Activated naive CD4-positive, alpha-beta T cell treated with anti-CD3 and anti-CD28 coated beads for 36 hours (primary cell): ENCODE results near the gene INHBA. TPM values are rescaled to one million over a fixed set of nuclear protein-coding genes. Genes with fewer than 3 reads are reported as not detected.

Experiments used
- CTCF ChIA-PET: fragments of 350-600 bp; sonication (Branson Sonifier 250); formaldehyde crosslinking; loops from one replicate; lab custom pipeline; 2021; ENCODE audit warnings: antibody characterized with exemption; lab: Charles Lee
- DNase-seq: peaks from one replicate; pipeline ENCODE4 v3.0.0-alpha.2; 2020
- H3K27ac Mint-ChIP-seq: one replicate; pipeline ENCODE4 v1.8.0; 2021; ENCODE audit warnings: mild to moderate bottlenecking, mixed read lengths
- H3K27me3 Mint-ChIP-seq: one replicate; pipeline ENCODE4 v1.8.0; 2021; ENCODE audit warnings: low read depth, mixed read lengths
- H3K36me3 Mint-ChIP-seq: one replicate; pipeline ENCODE4 v1.8.0; 2021; ENCODE audit warnings: low read depth, mixed read lengths
- H3K4me1 Mint-ChIP-seq: one replicate; pipeline ENCODE4 v1.8.0; 2021; ENCODE audit warnings: low read depth, mixed read lengths
- H3K4me3 Mint-ChIP-seq: one replicate; pipeline ENCODE4 v1.8.0; 2021; ENCODE audit warnings: mild to moderate bottlenecking, moderate library complexity, mixed read lengths
- H3K9me3 Mint-ChIP-seq: one replicate; pipeline ENCODE4 v1.8.0; 2021; ENCODE audit warnings: mixed read lengths
- intact Hi-C: fragments of 100-400 bp; cut with micrococcal nuclease; formaldehyde crosslinking; loops from one replicate; pipeline ENCODE4 v1.15.1; 2023
- total RNA-seq, 2 experiments: library from RNA; stranded (reverse); gene quantifications; one replicate each; pipeline ENCODE4 v1.2.3, GENCODE V29; 2021

Gene INHBA
- total RNA-seq, 2 experiments from 2014 or later: not detected

DNA sequence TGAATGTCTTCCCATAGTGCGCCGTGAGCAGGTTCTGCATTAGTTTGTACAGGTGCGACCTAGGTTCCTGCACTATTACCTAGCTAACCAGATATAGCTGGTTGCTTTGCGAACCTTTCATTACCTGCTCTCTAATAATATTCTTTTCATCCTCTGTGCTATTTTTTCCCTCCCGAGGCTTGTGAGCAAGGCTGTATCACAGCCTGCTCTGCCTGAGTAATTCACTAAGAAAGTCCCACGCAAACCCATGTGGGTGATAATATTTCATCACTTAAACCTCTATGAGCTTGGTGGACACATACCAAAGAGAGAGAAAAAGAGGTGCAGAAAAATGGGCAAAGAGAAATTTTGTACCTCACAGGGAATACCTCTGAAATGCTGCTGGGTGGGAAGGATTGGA, 8.4 kb downstream of the INHBA start:
- Mint-ChIP-seq H3K27ac (no peak overlapping the region), H3K9me3 (no peaks in the 10 kb centered on the region), H3K36me3 (peaks cover 2% of the 10 kb centered on the region), H3K4me1 (peaks cover 3% of the 10 kb centered on the region), H3K4me3 (no peak overlapping the region), H3K27me3 (peaks cover 44% of the 10 kb centered on the region)
- CTCF ChIA-PET: no interaction called here
- intact Hi-C loops: no loop called here
- no peak for DNase-seq

- intact Hi-C loops: no loop called here
- CTCF ChIA-PET: no interaction called here
- Mint-ChIP-seq H3K4me1 (no peaks in the 10 kb centered on the region), H3K9me3 (no peaks in the 10 kb centered on the region), H3K36me3 (peaks cover 2% of the 10 kb centered on the region), H3K27ac (no peak overlapping the region), H3K4me3 (no peak overlapping the region), H3K27me3 (peaks cover 34% of the 10 kb centered on the region)
- no peak for DNase-seq
These were observed 9.5 kb downstream of the INHBA start for GRCh38 chr7:41693150-41693997.

- no peak for DNase-seq
These were observed 10.6 kb downstream of the INHBA start for GRCh38 chr7:41692251-41692650.

DNA sequence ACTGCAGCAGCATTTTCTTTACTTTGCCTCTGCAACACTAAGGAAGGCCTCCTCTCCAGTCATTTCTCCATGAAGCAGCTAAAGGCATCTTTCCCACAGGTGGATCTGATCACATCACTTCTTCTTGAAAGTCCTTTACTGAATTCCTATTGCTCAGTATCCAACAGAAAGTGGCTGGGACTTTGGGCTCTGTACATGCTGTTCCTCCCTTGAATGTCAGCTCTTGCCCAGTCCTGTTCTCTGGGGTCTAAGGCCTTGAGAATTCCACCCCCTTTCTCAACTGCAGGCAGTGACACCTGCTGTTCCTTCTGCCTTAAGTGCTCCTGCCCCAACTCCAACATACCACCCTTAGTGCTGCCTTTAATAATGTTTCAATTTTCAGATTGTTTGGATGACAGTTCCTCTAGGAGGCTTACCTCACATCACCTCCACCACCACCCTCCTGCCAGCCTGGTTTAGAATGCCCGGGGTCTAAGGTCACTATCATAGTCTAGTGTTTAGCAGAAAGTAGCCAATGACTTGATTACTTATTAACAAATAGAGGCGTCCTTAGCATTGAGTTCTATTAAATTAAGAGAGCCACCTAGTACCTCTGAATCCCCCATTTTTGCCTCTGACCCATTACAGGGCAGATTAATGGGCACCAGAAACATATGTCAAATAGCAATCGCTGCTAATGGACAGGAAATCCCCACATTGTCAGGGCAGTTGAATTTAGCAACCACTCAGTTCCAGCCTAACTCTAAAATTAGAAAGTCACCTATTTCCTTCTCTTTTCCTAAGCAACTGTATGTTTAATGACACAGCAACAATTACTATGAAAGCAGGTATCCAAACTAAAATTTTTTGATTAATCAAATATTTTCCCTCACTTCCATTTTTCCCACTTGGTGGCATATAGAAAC, 11.4 kb downstream of the INHBA start:
- H3K4me1 Mint-ChIP-seq: no peaks in the 10 kb centered on the region
- CTCF ChIA-PET: no interaction called here
- no peak overlapping the region for H3K4me3 Mint-ChIP-seq
- no peak overlapping the region for H3K27ac Mint-ChIP-seq
- no peak for DNase-seq
- intact Hi-C loops: no loop called here
- H3K36me3 Mint-ChIP-seq: peaks cover 2% of the 10 kb centered on the region
- H3K27me3 Mint-ChIP-seq: peaks cover 27% of the 10 kb centered on the region
- no peaks in the 10 kb centered on the region for H3K9me3 Mint-ChIP-seq

More at GRCh38 chr7:41692251-41692650, 10.6 kb downstream of the INHBA start:
- CTCF ChIA-PET: no interaction called here
- H3K36me3 Mint-ChIP-seq: peaks cover 2% of the 10 kb centered on the region
- peaks cover 26% of the 10 kb centered on the region for H3K27me3 Mint-ChIP-seq
- H3K27ac Mint-ChIP-seq: no peak overlapping the region
- no peaks in the 10 kb centered on the region for H3K4me1 Mint-ChIP-seq
- intact Hi-C loops: no loop called here
- no peak overlapping the region for H3K4me3 Mint-ChIP-seq
- H3K9me3 Mint-ChIP-seq: no peaks in the 10 kb centered on the region

DNA sequence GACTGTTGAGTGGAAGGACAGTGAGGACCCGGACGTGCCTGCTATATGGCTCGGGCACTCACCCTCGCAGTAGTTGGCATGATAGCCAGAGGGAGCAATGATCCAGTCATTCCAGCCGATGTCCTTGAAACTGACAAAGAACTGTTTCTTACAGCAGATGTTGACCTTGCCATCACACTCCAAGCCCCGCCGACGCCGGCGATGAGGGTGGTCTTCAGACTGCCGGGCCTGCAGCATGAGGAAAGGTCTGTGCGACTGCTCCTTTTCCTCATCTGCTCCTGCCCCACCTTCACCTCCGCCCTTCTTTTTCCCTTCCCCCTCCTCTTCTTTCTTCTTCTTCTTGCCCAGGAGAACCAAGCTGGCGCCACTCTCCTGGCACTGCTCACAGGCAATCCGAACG, 13.1 kb downstream of the INHBA start:
- intact Hi-C loops: no loop called here
- CTCF ChIA-PET: no interaction called here
- no peaks in the 10 kb centered on the region for H3K9me3 Mint-ChIP-seq

DNA sequence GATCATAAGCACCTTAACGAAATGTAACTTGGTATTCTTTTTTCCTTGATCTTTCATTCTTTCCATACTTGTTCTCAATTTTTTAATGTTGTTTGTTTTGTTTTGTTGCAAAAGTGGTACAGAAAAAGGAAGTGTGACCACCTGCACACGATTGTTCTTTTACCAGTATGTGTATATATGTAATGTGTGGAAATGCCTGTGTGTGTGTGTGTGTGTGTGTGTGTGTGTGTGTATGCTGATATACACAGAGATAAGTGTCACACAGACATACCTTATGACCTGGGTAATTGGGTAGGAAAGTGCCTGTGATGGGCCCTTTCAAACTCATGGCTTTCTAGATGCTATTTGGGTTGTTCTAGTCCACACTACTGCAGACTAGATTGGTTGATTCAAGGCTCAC, 14.0 kb downstream of the INHBA start:
- no peak overlapping the region for H3K27ac Mint-ChIP-seq
- CTCF ChIA-PET: no interaction called here

More for the DNA sequence above, 13.1 kb downstream of the INHBA start:
- Mint-ChIP-seq H3K27me3 (peaks cover 16% of the 10 kb centered on the region), H3K4me3 (no peak overlapping the region), H3K27ac (no peak overlapping the region), H3K4me1 (no peaks in the 10 kb centered on the region), H3K36me3 (no peaks in the 10 kb centered on the region)
- no peak for DNase-seq

GRCh38 chr7:41688012-41688625, 14.8 kb downstream of the INHBA start:
- H3K27ac Mint-ChIP-seq: no peak overlapping the region
- no peaks in the 10 kb centered on the region for H3K36me3 Mint-ChIP-seq

More for the DNA sequence above, 14.0 kb downstream of the INHBA start:
- Mint-ChIP-seq H3K36me3 (no peaks in the 10 kb centered on the region), H3K4me1 (no peaks in the 10 kb centered on the region), H3K9me3 (no peaks in the 10 kb centered on the region), H3K4me3 (no peak overlapping the region), H3K27me3 (peaks cover 17% of the 10 kb centered on the region)
- no peak for DNase-seq
- intact Hi-C loops: no loop called here

GRCh38 chr7:41685684-41686083, 17.2 kb downstream of the INHBA start:
- H3K27me3 Mint-ChIP-seq: peaks cover 14% of the 10 kb centered on the region
- H3K4me3 Mint-ChIP-seq: no peak overlapping the region
- DNase-seq: no peak
- H3K4me1 Mint-ChIP-seq: no peaks in the 10 kb centered on the region
- intact Hi-C loops: no loop called here
- no peaks in the 10 kb centered on the region for H3K36me3 Mint-ChIP-seq
- H3K27ac Mint-ChIP-seq: no peak overlapping the region
- no peaks in the 10 kb centered on the region for H3K9me3 Mint-ChIP-seq
- CTCF ChIA-PET: no interaction called here

More at GRCh38 chr7:41688012-41688625, 14.8 kb downstream of the INHBA start:
- Mint-ChIP-seq H3K27me3 (peaks cover 14% of the 10 kb centered on the region), H3K4me3 (no peak overlapping the region), H3K4me1 (no peaks in the 10 kb centered on the region), H3K9me3 (no peaks in the 10 kb centered on the region)
- no peak for DNase-seq
- CTCF ChIA-PET: no interaction called here
- intact Hi-C loops: no loop called here

- intact Hi-C loops: no loop called here
These were observed 20.5 kb downstream of the INHBA start for GRCh38 chr7:41682422-41682821.

GRCh38 chr7:41679566-41679965, 23.3 kb downstream of the INHBA start:
- H3K27ac Mint-ChIP-seq: no peak overlapping the region

More at GRCh38 chr7:41682422-41682821, 20.5 kb downstream of the INHBA start:
- Mint-ChIP-seq H3K36me3 (no peaks in the 10 kb centered on the region), H3K4me1 (no peaks in the 10 kb centered on the region), H3K4me3 (no peak overlapping the region), H3K27me3 (peaks cover 12% of the 10 kb centered on the region), H3K9me3 (no peaks in the 10 kb centered on the region), H3K27ac (no peak overlapping the region)
- DNase-seq: no peak
- CTCF ChIA-PET: interaction anchor here (1.5 kb wide), 1 partner anchor 13 kb away, joined by 5 read pairs; no protein-coding TSS in a partner anchor

DNA sequence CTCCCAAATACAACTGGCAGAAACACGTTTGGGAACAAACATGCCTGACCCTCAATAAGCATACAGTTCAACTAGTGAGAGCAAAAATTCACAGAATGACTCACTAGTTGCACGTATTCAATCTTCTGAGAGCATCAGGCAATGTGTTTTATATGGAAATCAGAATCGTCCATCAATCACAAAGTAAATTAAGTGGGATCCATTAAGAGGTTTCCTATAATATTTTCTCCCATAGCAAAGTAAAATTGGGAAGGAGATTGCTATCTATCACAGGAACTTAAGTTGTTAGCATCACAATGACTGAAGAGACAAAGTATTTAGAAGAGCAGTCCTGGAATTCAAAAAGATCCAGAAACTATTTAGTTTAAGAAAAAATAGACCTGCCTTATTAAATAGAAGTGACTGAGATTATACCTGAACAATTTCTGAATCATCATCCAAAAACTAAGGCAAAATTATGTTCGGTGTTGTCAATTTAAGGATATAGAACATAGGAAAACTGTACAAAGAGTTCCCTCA, 28.3 kb downstream of the INHBA start:
- DNase-seq: no peak
- peaks cover 10% of the 10 kb centered on the region for H3K27me3 Mint-ChIP-seq
- no peak overlapping the region for H3K27ac Mint-ChIP-seq
- intact Hi-C loops: no loop called here
- CTCF ChIA-PET: no interaction called here
- H3K4me3 Mint-ChIP-seq: no peak overlapping the region
- no peaks in the 10 kb centered on the region for H3K36me3 Mint-ChIP-seq
- H3K4me1 Mint-ChIP-seq: no peaks in the 10 kb centered on the region
- H3K9me3 Mint-ChIP-seq: no peaks in the 10 kb centered on the region

More at GRCh38 chr7:41679566-41679965, 23.3 kb downstream of the INHBA start:
- Mint-ChIP-seq H3K4me1 (no peaks in the 10 kb centered on the region), H3K4me3 (no peak overlapping the region), H3K36me3 (no peaks in the 10 kb centered on the region), H3K9me3 (no peaks in the 10 kb centered on the region), H3K27me3 (peaks cover 8% of the 10 kb centered on the region)
- CTCF ChIA-PET: interaction anchor here (0.6 kb wide), 1 partner anchor 25 kb away, joined by 3 read pairs; no protein-coding TSS in a partner anchor
- no peak for DNase-seq
- intact Hi-C loops: no loop called here

- Mint-ChIP-seq H3K36me3 (no peaks in the 10 kb centered on the region), H3K27ac (no peak overlapping the region), H3K9me3 (no peaks in the 10 kb centered on the region), H3K4me3 (no peak overlapping the region), H3K4me1 (no peaks in the 10 kb centered on the region), H3K27me3 (peaks cover 4% of the 10 kb centered on the region)
- intact Hi-C loops: no loop called here
- CTCF ChIA-PET: no interaction called here
- no peak for DNase-seq
These were observed 41.3 kb downstream of the INHBA start for GRCh38 chr7:41661596-41661995.
